Karpas-422 (cell line): ENCODE measurements around the gene RNU6-9. TPM values are rescaled to one million over a fixed set of nuclear protein-coding genes. Genes with fewer than 3 reads are reported as not detected.
"Not testable (repeated sequence)": the region's sequence is repeated elsewhere in the genome, so short reads cannot be mapped to it uniquely, and the experiment has no call there.

Source experiments
- DNase-seq: peaks from one replicate; pipeline ENCODE4 v3.0.0-alpha.2; 2015
- H2AFZ ChIP-seq: fragments of 200-600 bp; sonication (generic); 2 replicates; pipeline ENCODE4 v1.6.1; 2014; ENCODE audit warnings: antibody characterized with exemption, low read length, mixed read lengths
- H3K27ac ChIP-seq: fragments of 200-600 bp; sonication (generic); 2 replicates; pipeline ENCODE4 v1.5.1; 2014; ENCODE audit warnings: mild to moderate bottlenecking, low read length, moderate library complexity
- H3K27me3 ChIP-seq: fragments of 200-600 bp; sonication (generic); 2 replicates; pipeline ENCODE4 v1.6.1; 2014; ENCODE audit warnings: low read length, mixed read lengths
- H3K36me3 ChIP-seq: fragments of 200-600 bp; sonication (generic); 2 replicates; pipeline ENCODE4 v1.6.1; 2014; ENCODE audit warnings: low read length, mixed read lengths; ENCODE audit not compliant: insufficient read depth
- H3K4me1 ChIP-seq: fragments of 200-600 bp; sonication (generic); 2 replicates; pipeline ENCODE4 v1.6.1; 2014; ENCODE audit warnings: mild to moderate bottlenecking, low read length, mixed read lengths
- H3K4me2 ChIP-seq: fragments of 200-600 bp; sonication (generic); 2 replicates; pipeline ENCODE4 v1.6.1; 2014; ENCODE audit warnings: low read length, low read depth, mild to moderate bottlenecking; ENCODE audit not compliant: poor library complexity, severe bottlenecking
- H3K4me3 ChIP-seq: fragments of 200-600 bp; sonication (generic); 2 replicates; pipeline ENCODE4 v1.5.1; 2014; ENCODE audit warnings: mild to moderate bottlenecking, antibody characterized with exemption, low read length, mixed read lengths
- H3K79me2 ChIP-seq: fragments of 200-600 bp; sonication (generic); 2 replicates; pipeline ENCODE4 v1.6.1; 2014; ENCODE audit warnings: mild to moderate bottlenecking, low read length, mixed read lengths
- H3K9ac ChIP-seq: fragments of 200-600 bp; sonication (generic); 2 replicates; pipeline ENCODE4 v1.6.0; 2014; ENCODE audit warnings: low read length
- H3K9me2 ChIP-seq: fragments of 200-600 bp; sonication (generic), shearing (Covaris generic); replicated peaks from 2 replicates; pipeline ENCODE4 v1.6.0; 2014; ENCODE audit warnings: mild to moderate bottlenecking, low read length, moderate library complexity; ENCODE audit not compliant: insufficient read depth
- H3K9me3 ChIP-seq: fragments of 300-700, 200-600 bp; sonication (generic); 2 replicates; pipeline ENCODE4 v1.6.1; 2014; ENCODE audit warnings: low read length, mixed read lengths
- H4K20me1 ChIP-seq: fragments of 200-600 bp; sonication (generic); 2 replicates; pipeline ENCODE4 v1.6.1; 2014; ENCODE audit warnings: mild to moderate bottlenecking, antibody characterized with exemption, low read length, low read depth; ENCODE audit not compliant: insufficient read depth
- total RNA-seq: library from RNA; depleted of rRNA; stranded (reverse); fragments of >200 nt; shearing (Covaris generic); gene quantifications from 2 replicates; pipeline ENCODE4 v1.2.3, GENCODE V29; 2014; ENCODE audit warnings: low replicate concordance

RNU6-9 gene
- total RNA-seq, 1 experiment from 2014 or later = not detected

GRCh38 chr19:850979-851335, 42.3 kb upstream of the RNU6-9 start:
- no peaks in the 10 kb centered on the region for H3K9me2 ChIP-seq
- H4K20me1 ChIP-seq = no peaks in the 10 kb centered on the region
- no peak overlapping the region for H3K27ac ChIP-seq
- H2AFZ ChIP-seq = no peak overlapping the region
- H3K9ac ChIP-seq = no peak overlapping the region
- no peak overlapping the region for H3K4me3 ChIP-seq
- H3K79me2 ChIP-seq = no peaks in the 10 kb centered on the region
- no peak for DNase-seq
- H3K27me3 ChIP-seq = no peaks in the 10 kb centered on the region
- no peak overlapping the region for H3K4me2 ChIP-seq
- H3K4me1 ChIP-seq = no peaks in the 10 kb centered on the region
- no peaks in the 10 kb centered on the region for H3K9me3 ChIP-seq
- H3K36me3 ChIP-seq = no peaks in the 10 kb centered on the region

DNA sequence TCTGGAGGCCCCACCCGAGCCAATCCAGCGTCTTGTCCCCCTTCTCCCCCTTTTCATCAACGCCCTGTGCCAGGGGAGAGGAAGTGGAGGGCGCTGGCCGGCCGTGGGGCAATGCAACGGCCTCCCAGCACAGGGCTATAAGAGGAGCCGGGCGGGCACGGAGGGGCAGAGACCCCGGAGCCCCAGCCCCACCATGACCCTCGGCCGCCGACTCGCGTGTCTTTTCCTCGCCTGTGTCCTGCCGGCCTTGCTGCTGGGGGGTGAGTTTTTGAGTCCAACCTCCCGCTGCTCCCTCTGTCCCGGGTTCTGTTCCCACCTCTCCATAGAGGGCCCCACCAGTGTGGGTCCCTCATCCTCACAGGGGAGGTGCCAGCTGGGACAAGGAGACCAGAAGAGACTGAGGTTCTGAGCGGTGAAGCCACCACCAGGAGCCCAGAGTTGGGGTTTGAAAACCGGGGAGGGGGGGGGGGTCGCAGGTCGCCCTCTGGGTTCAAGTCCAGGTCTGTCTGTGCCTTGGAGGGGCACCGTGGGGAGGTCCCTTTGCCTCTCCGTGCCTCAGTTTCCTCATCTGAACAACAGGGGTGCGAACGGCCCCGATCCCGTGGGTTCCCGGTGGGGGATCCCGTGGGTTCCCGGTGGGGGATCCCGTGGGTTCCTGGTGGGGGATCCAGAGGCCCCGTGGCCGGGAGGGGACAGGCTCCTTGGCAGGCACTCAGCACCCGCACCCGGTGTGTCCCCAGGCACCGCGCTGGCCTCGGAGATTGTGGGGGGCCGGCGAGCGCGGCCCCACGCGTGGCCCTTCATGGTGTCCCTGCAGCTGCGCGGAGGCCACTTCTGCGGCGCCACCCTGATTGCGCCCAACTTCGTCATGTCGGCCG, 40.9 kb upstream of the RNU6-9 start, which contains the start of gene ELANE:
Gene ELANE, plus strand, starts transcription at position 168 of the 878 bp plus-strand sequence. Its CDS starts 26 bp downstream, at position 194.
- DNase-seq = no peak
- Histone ChIP-seq H3K27ac (no peak within 1 kb of the TSS), H3K9ac (no peak within 1 kb of the TSS), H3K9me2 (no peaks in the 10 kb centered on the region), H3K4me2 (no peak within 1 kb of the TSS), H3K4me3 (no peak within 1 kb of the TSS), H2AFZ (no peak within 1 kb of the TSS), H3K27me3 (no peaks in the 10 kb centered on the region), H3K4me1 (no peaks in the 10 kb centered on the region), H3K9me3 (no peaks in the 10 kb centered on the region), H4K20me1 (no peaks in the 10 kb centered on the region), H3K79me2 (no peaks in the 10 kb centered on the region), H3K36me3 (no peaks in the 10 kb centered on the region)

GRCh38 chr19:853014-853585, 40.2 kb upstream of the RNU6-9 start:
- no peaks in the 10 kb centered on the region for H3K79me2 ChIP-seq
- no peak overlapping the region for H3K27ac ChIP-seq
- no peak overlapping the region for H3K4me2 ChIP-seq
- no peaks in the 10 kb centered on the region for H3K9me3 ChIP-seq
- DNase-seq = no peak
- no peak overlapping the region for H2AFZ ChIP-seq
- no peaks in the 10 kb centered on the region for H3K4me1 ChIP-seq
- no peaks in the 10 kb centered on the region for H3K9me2 ChIP-seq
- H3K9ac ChIP-seq = no peak overlapping the region
- H3K27me3 ChIP-seq = no peaks in the 10 kb centered on the region
- no peak overlapping the region for H3K4me3 ChIP-seq
- H4K20me1 ChIP-seq = no peaks in the 10 kb centered on the region
- no peaks in the 10 kb centered on the region for H3K36me3 ChIP-seq

- H2AFZ ChIP-seq, H3K9me2 ChIP-seq, DNase-seq, H3K4me1 ChIP-seq, H3K9ac ChIP-seq, H3K4me2 ChIP-seq, H3K27me3 ChIP-seq, H3K9me3 ChIP-seq, H4K20me1 ChIP-seq, H3K36me3 ChIP-seq, H3K27ac ChIP-seq, H3K4me3 ChIP-seq, H3K79me2 ChIP-seq: not testable (repeated sequence)
Measured at GRCh38 chr19:853614-854220, 39.6 kb upstream of the RNU6-9 start.

- no peaks in the 10 kb centered on the region for H4K20me1 ChIP-seq
- no peak overlapping the region for H2AFZ ChIP-seq
- H3K36me3 ChIP-seq = no peaks in the 10 kb centered on the region
- no peak overlapping the region for H3K4me2 ChIP-seq
- no peaks in the 10 kb centered on the region for H3K9me3 ChIP-seq
- H3K4me3 ChIP-seq = no peak overlapping the region
- no peaks in the 10 kb centered on the region for H3K27me3 ChIP-seq
- H3K79me2 ChIP-seq = no peaks in the 10 kb centered on the region
- H3K9me2 ChIP-seq = no peaks in the 10 kb centered on the region
- DNase-seq = peak; percentile 56
- H3K4me1 ChIP-seq = no peaks in the 10 kb centered on the region
- no peak overlapping the region for H3K27ac ChIP-seq
- no peak overlapping the region for H3K9ac ChIP-seq
Measured at GRCh38 chr19:854549-854948, 38.7 kb upstream of the RNU6-9 start.

DNA sequence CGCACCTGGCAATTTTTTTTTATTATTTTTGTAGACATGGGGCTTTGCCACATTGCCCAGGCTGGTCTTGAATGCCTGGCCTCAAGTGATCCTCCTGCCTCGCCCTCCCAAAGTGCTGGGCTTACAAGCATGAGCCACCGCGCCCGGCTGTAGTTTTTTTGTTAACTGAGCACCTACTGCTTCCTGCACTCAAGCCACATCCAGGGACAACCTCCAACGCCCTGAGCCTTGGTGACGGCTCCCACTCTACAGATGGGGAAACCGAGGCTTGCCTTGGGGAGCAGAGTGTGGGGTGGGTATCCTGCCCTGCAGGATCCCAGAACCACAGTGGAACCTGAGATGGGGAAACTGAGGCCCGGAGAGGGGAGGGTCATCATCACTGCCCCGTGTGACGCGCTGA, 38.1 kb upstream of the RNU6-9 start:
- Histone ChIP-seq H3K4me2 (no peak overlapping the region), H3K27me3 (no peaks in the 10 kb centered on the region), H2AFZ (no peak overlapping the region), H4K20me1 (no peaks in the 10 kb centered on the region), H3K9me3 (no peaks in the 10 kb centered on the region), H3K27ac (no peak overlapping the region), H3K9me2 (no peaks in the 10 kb centered on the region), H3K4me1 (no peaks in the 10 kb centered on the region), H3K4me3 (no peak overlapping the region), H3K36me3 (no peaks in the 10 kb centered on the region), H3K79me2 (no peaks in the 10 kb centered on the region), H3K9ac (no peak overlapping the region)
- DNase-seq = no peak

GRCh38 chr19:855566-856120, 37.6 kb upstream of the RNU6-9 start:
- H4K20me1 ChIP-seq = no peaks in the 10 kb centered on the region
- H3K9me2 ChIP-seq = no peaks in the 10 kb centered on the region
- H3K79me2 ChIP-seq = no peaks in the 10 kb centered on the region
- no peak for DNase-seq
- no peak overlapping the region for H3K4me2 ChIP-seq
- H3K4me1 ChIP-seq = 0 out of 2 replicates have a peak, but pooled peaks cover 1% of the 10 kb centered on the region
- no peak overlapping the region for H3K27ac ChIP-seq
- no peak overlapping the region for H3K9ac ChIP-seq
- no peak overlapping the region for H2AFZ ChIP-seq
- no peaks in the 10 kb centered on the region for H3K27me3 ChIP-seq
- no peaks in the 10 kb centered on the region for H3K36me3 ChIP-seq
- no peak overlapping the region for H3K4me3 ChIP-seq
- H3K9me3 ChIP-seq = no peaks in the 10 kb centered on the region

DNA sequence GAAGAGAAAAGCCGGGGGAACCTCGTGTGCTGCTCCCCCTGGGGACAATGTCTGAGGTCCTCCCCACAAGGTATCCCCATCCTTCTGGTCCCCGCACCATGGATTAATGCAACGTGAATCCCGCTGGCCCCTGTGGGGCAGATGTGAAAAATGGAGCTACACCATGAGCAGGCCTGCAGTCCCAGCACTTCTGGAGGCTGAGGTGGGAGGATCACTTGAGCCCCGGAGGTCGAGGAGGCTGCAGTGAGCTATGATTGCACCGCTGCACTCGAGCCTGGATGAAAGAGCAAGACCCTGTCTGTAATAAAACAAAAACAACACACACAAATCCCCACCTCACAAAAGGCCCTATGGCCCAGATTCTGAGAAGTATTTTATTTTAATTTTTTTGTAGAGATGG, 35.0 kb upstream of the RNU6-9 start:
- H3K4me2 ChIP-seq = no peak overlapping the region
- 0 out of 2 replicates have a peak, but pooled peaks cover 3% of the 10 kb centered on the region for H4K20me1 ChIP-seq
- 0 out of 2 replicates have a peak, but pooled peaks cover 3% of the 10 kb centered on the region for H3K4me1 ChIP-seq
- H3K4me3 ChIP-seq = no peak overlapping the region
- H3K79me2 ChIP-seq = no peaks in the 10 kb centered on the region
- no peaks in the 10 kb centered on the region for H3K9me2 ChIP-seq
- H2AFZ ChIP-seq = no peak overlapping the region
- H3K9me3 ChIP-seq = no peaks in the 10 kb centered on the region
- H3K36me3 ChIP-seq = no peaks in the 10 kb centered on the region
- no peak overlapping the region for H3K9ac ChIP-seq
- no peak overlapping the region for H3K27ac ChIP-seq
- no peaks in the 10 kb centered on the region for H3K27me3 ChIP-seq
- DNase-seq = no peak
